ENCODE data around the gene PTGER1. TPM values are rescaled to one million over a fixed set of nuclear protein-coding genes. Genes with fewer than 3 reads are reported as not detected.

PTGER1 gene
- total RNA-seq, 4 donors from 2014 or later: 0.23 to 4.6 (median 1.3) TPM

- Histone ChIP-seq H3K27ac (no peak overlapping the region), H3K9me3 (no peaks in the 10 kb centered on the region), H3K4me1 (peaks cover 0 to 34% (median 16%) of the 10 kb centered on the region in 3 donors), H3K36me3 (peaks cover 0 to 1% of the 10 kb centered on the region in 2 donors), H3K27me3 (no peaks in the 10 kb centered on the region), H3K4me3 (no peak overlapping the region)
- no peak for TF ChIP-seq CTCF (IDR thresholded peaks at IDR 0.05)
- no peak for TF ChIP-seq EP300 (IDR thresholded peaks at IDR 0.05)
- TF ChIP-seq POLR2AphosphoS5 (IDR thresholded peaks at IDR 0.05): no peak
- no peak for TF ChIP-seq POLR2A (IDR thresholded peaks at IDR 0.05)
- WGBS, 2 donors (ENCODE audit: low coverage in 1 of 2): 80 to 94% methylated on average over 2 to 3 of the region's 3 CpGs
- ATAC-seq: no peak
These were observed 44.4 kb downstream of the PTGER1 start for GRCh38 chr19:14430712-14431111.

GRCh38 chr19:14428882-14429416, 46.2 kb downstream of the PTGER1 start:
- TF ChIP-seq EP300 (IDR thresholded peaks at IDR 0.05) (no peak), POLR2AphosphoS5 (IDR thresholded peaks at IDR 0.05) (no peak)
- no peak overlapping the region for H3K4me3 ChIP-seq
- H3K9me3 ChIP-seq: no peaks in the 10 kb centered on the region
- peaks cover 0 to 17% (median 2%) of the 10 kb centered on the region in 3 donors for H3K4me1 ChIP-seq
- no peak overlapping the region for H3K27ac ChIP-seq
- WGBS, 2 donors (ENCODE audit: low coverage in 1 of 2): 77% methylated on average over 3 of the region's 4 CpGs; no CpG with 5 or more reads in 1 of the 2 donors
- no peaks in the 10 kb centered on the region for H3K27me3 ChIP-seq
- H3K36me3 ChIP-seq: no peaks in the 10 kb centered on the region
- no peak for ATAC-seq

- 69 to 76% methylated on average over 2 of the region's 2 CpGs for WGBS, 2 donors (ENCODE audit: low coverage in 1 of 2)
These were observed 47.7 kb downstream of the PTGER1 start for GRCh38 chr19:14427461-14427860.

GRCh38 chr19:14425696-14426138, 49.4 kb downstream of the PTGER1 start:
- ATAC-seq: no peak
- no peaks in the 10 kb centered on the region for H3K4me1 ChIP-seq
- no peaks in the 10 kb centered on the region for H3K36me3 ChIP-seq
- no peak overlapping the region for H3K27ac ChIP-seq
- 40 to 58% methylated on average over 3 to 5 of the region's 7 CpGs for WGBS, 2 donors (ENCODE audit: low coverage in 1 of 2)
- no peak overlapping the region for H3K4me3 ChIP-seq
- TF ChIP-seq POLR2A (IDR thresholded peaks at IDR 0.05): no peak
- TF ChIP-seq POLR2AphosphoS5 (IDR thresholded peaks at IDR 0.05): no peak
- TF ChIP-seq EP300 (IDR thresholded peaks at IDR 0.05): no peak
- TF ChIP-seq CTCF (IDR thresholded peaks at IDR 0.05): no peak
- H3K9me3 ChIP-seq: no peaks in the 10 kb centered on the region
- no peaks in the 10 kb centered on the region for H3K27me3 ChIP-seq

More at GRCh38 chr19:14427461-14427860, 47.7 kb downstream of the PTGER1 start:
- TF ChIP-seq POLR2AphosphoS5 (IDR thresholded peaks at IDR 0.05) (no peak), CTCF (IDR thresholded peaks at IDR 0.05) (no peak), EP300 (IDR thresholded peaks at IDR 0.05) (no peak), POLR2A (IDR thresholded peaks at IDR 0.05) (no peak)
- no peaks in the 10 kb centered on the region for H3K36me3 ChIP-seq
- peaks cover 0 to 10% (median 0%) of the 10 kb centered on the region in 3 donors for H3K4me1 ChIP-seq
- no peak overlapping the region for H3K4me3 ChIP-seq
- no peaks in the 10 kb centered on the region for H3K27me3 ChIP-seq
- ATAC-seq: no peak
- H3K27ac ChIP-seq: no peak overlapping the region
- H3K9me3 ChIP-seq: no peaks in the 10 kb centered on the region

Small RNA genes lying within 50 kb of the gene (small RNA-seq; reads per million reads assigned to genes)
- 0 reads per million in 4 donors for gene SNRPGP15

Other genes starting within 250 kb of the PTGER1 start
- gene ADGRE5, start 93.9 kb downstream of the PTGER1 start, total RNA-seq: 10 to 100 TPM; 47.7 to 86.7 (median 66.1) TPM
- gene DDX39A, start 56.0 kb downstream of the PTGER1 start, total RNA-seq: 10 to 100 TPM; 31.4 to 55.5 (median 43.4) TPM
- gene PKN1, start 42.0 kb downstream of the PTGER1 start, total RNA-seq: 100 to 1,000 TPM in 3 of 4 donors, 10 to 100 TPM in 1; 98.2 to 286 (median 139) TPM
- gene GIPC1, start 20.8 kb upstream of the PTGER1 start, total RNA-seq: 100 to 1,000 TPM in 1 of 4 donors, 10 to 100 TPM in 3; 63.8 to 115 (median 78.3) TPM
- gene DNAJB1, start 43.0 kb upstream of the PTGER1 start, total RNA-seq: 10 to 100 TPM; 59.3 to 72.8 (median 68.2) TPM
- 10 to 100 TPM; 21.3 to 27.2 (median 24.3) TPM for gene TECR, start 54.2 kb upstream of the PTGER1 start, total RNA-seq
- 100 to 1,000 TPM; 251 to 393 (median 330) TPM for gene NDUFB7, start 96.7 kb upstream of the PTGER1 start, total RNA-seq
- not detected for gene CLEC17A, start 107.7 kb upstream of the PTGER1 start, total RNA-seq
- gene ADGRE3, start 199.5 kb upstream of the PTGER1 start, total RNA-seq: not detected
- gene ZNF333, start 214.7 kb upstream of the PTGER1 start, total RNA-seq: 10 to 100 TPM; 22.6 to 35.6 (median 28.1) TPM

All from gastroesophageal sphincter (tissue), 4 donors.